Measurements from ENCODE around the gene MRNIP.

Gene MRNIP

GRCh38 chr5:179820127-179820482 lies 38.5 kb downstream of the MRNIP start:
- DNase-seq = no peak

- no peak for DNase-seq
Observed at GRCh38 chr5:179819296-179820126, 39.1 kb downstream of the MRNIP start.

GRCh38 chr5:179818746-179819295 lies 39.8 kb downstream of the MRNIP start:
- DNase-seq = no peak

GRCh38 chr5:179817890-179818745 lies 40.5 kb downstream of the MRNIP start:
- no peak for DNase-seq

GRCh38 chr5:179817470-179817840 lies 41.2 kb downstream of the MRNIP start:
- DNase-seq = no peak

- DNase-seq = no peak
Observed at GRCh38 chr5:179816796-179817469, 41.7 kb downstream of the MRNIP start.

- DNase-seq = no peak
Observed at GRCh38 chr5:179816401-179816795, 42.2 kb downstream of the MRNIP start.

- DNase-seq = no peak
Observed at GRCh38 chr5:179815491-179816249, 42.9 kb downstream of the MRNIP start.

- no peak for DNase-seq
Observed at GRCh38 chr5:179814090-179814489, 44.5 kb downstream of the MRNIP start.

- DNase-seq = no peak
Observed at GRCh38 chr5:179812997-179813607, 45.5 kb downstream of the MRNIP start.

- DNase-seq = no peak
Observed at GRCh38 chr5:179812135-179812825, 46.3 kb downstream of the MRNIP start.

- DNase-seq = no peak
Observed at GRCh38 chr5:179806250-179807048, 52.2 kb downstream of the MRNIP start, which contains the start of gene MGAT4B. TSS of gene MGAT4B (minus strand) at chr5:179806866. CDS start at chr5:179806583, 283 bp downstream.

GRCh38 chr5:179805529-179806249 lies 52.9 kb downstream of the MRNIP start:
- DNase-seq = no peak

GRCh38 chr5:179805070-179805528 lies 53.5 kb downstream of the MRNIP start:
- DNase-seq = no peak

- DNase-seq = no peak
Observed at GRCh38 chr5:179804555-179804947, 54.1 kb downstream of the MRNIP start.

GRCh38 chr5:179803651-179804554 lies 54.7 kb downstream of the MRNIP start:
- DNase-seq = peak; percentile 19

GRCh38 chr5:179802950-179803562 lies 55.6 kb downstream of the MRNIP start:
- no peak for DNase-seq

Data from DMS 273 treated with DMSO at 0.1 percent for 48 hours (cell line).